CD4-positive, alpha-beta T cell treated with Interleukin-6 at 100 ng/mL for 8 hours (primary cell): ENCODE data around the gene MEDAG.

Experiments used
- DNase-seq: peaks from one replicate; pipeline ENCODE4 v3.0.0-alpha.2; 2020; ENCODE audit warnings: mixed read lengths, low spot score

MEDAG gene

DNA sequence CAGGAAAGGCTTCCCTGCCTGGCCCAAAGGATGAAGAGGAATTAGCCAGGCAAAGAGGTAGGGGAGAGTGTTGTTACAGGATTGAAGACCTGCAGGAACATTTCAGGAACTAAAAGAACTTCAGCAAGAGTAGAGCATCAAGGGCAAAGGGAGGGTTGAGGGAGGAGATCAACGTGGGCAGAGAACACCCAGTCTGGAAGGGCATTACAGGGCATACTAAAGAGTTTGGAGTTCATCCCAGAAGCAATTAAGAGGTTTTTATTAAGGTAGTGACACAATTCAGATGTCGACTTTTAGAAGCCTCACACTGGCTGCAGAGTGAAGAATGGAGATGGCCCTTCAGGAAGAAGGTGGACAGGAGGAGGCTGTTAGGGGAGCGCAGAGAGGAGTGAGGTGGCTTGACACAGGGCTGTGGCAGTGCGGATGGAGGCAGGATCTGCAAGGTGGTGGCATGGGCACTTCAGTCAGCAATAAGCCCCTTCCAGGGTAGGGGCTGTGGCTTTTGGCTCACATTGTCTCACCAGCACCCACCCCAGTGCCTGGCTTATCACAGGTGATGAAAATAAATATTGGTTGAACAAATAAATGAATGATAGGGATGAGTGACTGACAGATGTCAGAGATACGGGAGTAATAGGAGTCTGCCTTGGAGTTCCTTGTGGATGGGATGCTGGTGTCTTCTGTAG lies 51.3 kb downstream of the MEDAG start:
- DNase-seq, result no peak

DNA sequence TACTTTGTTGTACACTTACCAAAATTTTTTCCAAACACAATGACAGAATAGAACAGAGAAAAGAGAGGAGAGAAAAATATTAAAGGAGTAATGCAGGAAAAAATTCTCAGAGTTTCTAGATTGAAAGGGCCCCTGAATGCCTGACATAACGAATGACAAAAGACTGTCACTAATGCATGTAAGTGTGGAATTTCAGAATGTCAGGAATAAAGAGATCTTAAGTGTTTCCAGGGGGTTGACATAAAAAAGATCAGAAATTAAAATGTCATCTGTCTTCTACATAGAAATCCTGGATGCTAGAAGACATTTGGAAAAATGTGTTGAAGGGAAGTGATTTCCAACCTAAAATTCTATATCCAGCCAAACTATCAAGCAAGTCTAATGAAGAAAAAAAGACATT lies 53.6 kb downstream of the MEDAG start:
- DNase-seq, result no peak

- no peak for DNase-seq
Measured at GRCh38 chr13:30963791-30964190, 57.7 kb downstream of the MEDAG start.

DNA sequence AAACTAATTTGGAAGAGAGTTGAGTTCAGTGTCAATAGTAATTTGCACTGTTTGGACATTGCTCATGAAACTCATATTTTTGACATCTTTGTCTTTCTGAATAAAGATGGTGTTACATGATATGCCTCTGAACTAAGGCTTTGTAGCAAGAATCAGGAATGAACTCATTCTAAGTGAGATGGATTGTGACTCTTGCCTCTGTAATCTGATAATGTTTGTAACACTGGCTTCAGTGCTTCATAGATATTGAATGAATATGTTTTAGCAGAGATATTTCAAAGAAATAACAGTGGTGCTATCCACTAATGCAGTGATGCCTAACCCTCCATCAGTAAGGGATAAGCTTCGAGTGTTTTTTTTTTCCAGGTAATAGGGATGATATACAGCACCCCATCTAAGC lies 59.3 kb downstream of the MEDAG start:
- DNase-seq, result no peak

GRCh38 chr13:30966101-30966500 lies 60.0 kb downstream of the MEDAG start:
- no peak for DNase-seq

GRCh38 chr13:30968846-30969245 lies 62.8 kb downstream of the MEDAG start:
- no peak for DNase-seq

DNA sequence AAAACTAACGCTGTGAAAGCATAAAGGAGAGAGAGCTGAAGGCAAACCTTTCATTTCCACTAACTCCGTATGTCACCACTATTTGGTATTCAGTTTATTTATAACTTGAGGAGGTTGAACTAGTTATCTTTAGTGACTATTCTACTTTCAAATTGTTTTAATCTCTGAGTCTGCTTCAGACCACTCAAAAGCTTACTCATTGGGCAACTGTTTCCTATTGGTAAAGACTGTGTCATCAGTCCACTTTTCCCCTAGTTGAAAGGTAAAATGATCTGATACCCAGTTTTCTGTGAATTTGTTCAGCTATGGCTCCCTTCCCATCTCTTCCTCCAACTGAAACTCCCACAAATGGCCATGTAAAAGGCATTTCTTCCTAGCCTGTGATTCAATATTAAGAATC lies 65.5 kb downstream of the MEDAG start:
- DNase-seq, result no peak

GRCh38 chr13:30972888-30973377 lies 66.9 kb downstream of the MEDAG start:
- DNase-seq, result no peak

GRCh38 chr13:30974350-30974749 lies 68.3 kb downstream of the MEDAG start:
- DNase-seq, result no peak
